HG03442 (cell line): ENCODE data around the gene DEPDC4.
"Not testable (repeated sequence)": the region's sequence is repeated elsewhere in the genome, so short reads cannot be mapped to it uniquely, and the experiment has no call there.

Experiments
- ATAC-seq: cut with Tn5 transposase; IDR thresholded peaks from one replicate; pipeline ENCODE4 v1.9.1; 2021; ENCODE audit warnings: mild to moderate bottlenecking, moderate library complexity; ENCODE audit not compliant: unreplicated experiment

DEPDC4 gene

DNA sequence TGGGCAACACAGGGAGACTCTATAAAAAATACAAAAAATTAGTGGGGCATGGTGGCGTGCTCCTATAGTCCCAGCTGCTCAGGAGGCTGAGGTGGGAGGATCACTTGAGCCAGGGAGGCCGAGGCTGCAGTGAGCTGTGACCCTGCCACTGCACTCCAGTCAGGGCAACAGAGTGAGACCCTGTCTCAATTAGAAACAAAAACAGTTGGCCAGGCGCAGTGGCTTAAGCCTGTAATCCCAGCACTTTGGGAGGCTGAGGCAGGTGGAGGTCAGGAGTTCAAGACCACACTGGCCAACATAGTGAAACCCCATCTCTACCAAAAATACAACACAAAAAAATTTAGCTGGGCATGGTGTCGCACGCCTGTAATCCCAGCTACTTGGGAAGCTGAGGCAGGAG is 1.8 kb downstream of the DEPDC4 start:
- not testable (repeated sequence) for ATAC-seq

DNA sequence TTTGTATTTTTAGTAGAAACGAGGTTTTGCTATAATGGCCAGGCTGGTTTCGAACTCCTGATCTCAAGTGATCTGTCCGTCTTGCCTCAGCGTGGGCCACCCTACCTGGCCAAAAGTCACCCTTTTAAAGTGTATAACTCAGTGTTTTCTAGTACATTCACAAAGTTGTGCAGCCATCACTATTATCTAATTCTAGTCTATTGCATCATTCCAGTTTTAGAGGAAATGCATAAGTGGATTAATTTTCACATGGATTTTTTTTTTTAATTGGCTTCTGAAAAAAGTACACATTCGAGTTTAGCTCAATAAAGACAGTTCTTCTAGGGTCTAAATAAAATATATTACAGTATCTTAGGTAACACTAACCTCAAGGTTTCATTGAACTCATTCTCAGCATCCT is 3.7 kb downstream of the DEPDC4 start:
- no peak for ATAC-seq

DNA sequence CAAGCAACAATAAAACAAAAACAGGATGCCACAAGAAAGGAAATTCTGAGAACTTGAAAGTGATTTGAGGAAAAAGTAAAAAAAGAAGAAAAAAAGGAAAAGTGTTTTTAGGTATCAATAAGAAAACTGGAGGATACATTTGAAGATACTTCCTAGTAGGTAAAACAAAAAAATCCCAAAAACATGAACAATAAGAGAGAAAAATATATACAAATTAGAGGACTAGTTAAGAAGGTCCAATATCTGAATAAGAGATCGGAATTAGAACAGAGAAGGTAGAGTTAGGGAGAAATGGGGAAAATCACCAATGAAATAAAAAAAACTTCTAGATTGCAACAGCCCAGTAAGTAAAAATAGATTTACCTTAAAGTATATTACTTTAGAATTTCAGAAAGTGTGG is 8.8 kb downstream of the DEPDC4 start:
- ATAC-seq: no peak

DNA sequence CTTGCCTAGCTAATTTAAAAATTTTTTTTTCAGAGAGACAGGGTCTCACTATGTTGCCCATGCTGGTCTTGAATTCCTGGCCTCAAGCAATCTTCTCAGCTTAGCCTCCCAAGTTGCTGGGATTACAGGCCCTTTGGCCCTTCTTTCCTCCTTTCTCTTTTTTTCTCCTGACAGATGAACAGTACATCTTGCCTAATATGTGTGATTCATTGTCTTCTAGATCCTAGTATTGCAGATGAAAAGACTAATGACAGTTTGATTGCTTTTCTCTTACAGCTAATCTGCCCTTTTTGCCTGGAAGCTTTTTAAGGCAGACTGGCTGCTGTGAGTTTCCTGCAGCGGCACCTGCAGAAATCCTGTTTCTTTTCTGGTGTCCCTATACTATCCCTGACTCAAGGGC is 12.0 kb downstream of the DEPDC4 start:
- no peak for ATAC-seq

DNA sequence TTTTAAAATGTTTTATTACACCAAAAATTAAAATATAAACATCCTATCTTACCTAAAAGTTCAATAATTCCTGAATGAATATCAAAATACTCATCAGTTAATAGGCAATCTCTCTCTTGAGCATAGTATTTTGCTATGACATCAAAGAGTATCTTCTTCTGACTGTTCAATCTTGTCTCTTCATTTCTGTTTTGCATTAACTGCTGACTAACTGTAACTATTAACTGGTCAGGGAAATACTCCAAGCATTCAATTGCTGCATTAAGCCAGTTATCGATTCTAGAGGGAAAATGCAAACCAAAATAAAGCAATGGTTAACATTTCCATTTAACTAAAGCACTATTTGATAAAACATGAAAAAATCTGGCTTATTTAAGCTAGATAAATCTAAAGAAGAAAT is 13.4 kb downstream of the DEPDC4 start:
- no peak for ATAC-seq

DNA sequence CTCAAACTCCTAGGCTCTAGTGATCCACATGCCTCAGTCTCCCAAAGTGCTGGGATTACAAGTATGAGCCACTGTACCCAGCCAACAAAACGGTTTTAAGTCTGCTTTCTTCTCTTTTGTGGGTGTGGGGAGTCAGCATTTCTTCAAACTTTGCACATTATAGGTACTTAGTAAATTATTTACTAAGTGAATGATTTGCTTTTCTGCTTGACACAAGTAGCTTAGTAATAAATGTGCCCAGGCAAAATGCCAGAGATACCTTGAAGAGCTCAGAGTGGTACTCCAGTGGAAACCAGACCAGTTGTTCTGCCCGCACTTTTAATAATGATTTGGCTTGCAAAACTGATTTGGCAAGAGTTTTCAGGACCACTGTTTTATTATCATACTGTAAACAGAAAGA is 15.0 kb downstream of the DEPDC4 start:
- ATAC-seq: no peak

DNA sequence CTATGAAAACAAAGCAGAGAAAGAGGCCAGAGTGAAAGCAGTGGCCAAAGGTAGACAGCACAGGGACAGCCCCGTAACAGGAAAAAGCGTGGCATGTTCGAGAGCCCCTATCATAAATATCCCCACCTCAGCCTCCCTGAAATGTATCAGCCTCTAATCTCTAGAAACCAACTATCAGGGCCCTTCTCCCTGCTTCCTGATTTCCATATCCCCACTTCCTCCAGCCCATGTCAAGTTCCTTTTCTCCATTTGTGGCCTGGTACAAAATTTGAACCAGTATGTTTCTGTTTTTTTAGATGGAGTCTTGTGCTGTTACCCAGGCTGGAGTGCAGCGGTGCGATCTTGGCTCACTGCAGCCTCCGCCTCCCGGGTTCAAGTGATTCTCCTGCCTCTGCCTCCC is 16.9 kb downstream of the DEPDC4 start:
- no peak for ATAC-seq

DNA sequence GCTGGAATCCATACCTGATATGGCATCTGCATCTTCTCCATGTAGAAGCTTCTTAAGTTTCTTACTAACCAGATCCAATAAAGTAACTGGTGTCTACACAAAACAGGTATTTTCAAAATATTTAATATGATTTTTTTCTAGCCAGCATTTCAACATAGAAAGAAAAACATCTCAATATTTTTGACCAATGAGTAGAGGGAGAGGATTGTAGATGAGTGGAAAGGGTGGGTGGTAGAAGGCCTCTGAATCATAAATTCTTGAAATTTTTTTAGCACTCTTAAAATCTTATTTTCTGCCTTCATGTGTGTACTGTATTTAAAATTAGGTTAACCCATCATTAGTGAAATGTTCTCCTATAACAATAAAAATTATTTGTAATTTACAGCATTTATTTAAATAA is 18.0 kb downstream of the DEPDC4 start:
- no peak for ATAC-seq

DNA sequence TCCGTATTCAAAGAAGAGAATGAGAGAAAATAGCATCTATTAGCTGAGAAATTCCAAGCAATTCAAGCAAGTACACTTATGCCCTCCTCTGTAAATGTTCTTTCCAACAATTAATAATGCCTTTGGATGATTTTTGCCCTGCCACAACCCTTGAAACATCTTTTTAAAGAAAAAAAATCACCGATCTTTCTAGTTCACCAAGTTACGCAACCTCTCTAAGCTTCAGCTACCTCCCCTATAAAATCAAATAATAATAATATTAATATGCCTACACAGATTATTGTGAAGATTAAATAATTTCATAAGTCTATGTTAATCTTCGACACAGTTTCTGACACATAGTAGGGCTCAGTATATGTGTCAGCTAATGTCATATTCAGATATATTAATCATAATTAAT is 19.1 kb downstream of the DEPDC4 start:
- no peak for ATAC-seq

DNA sequence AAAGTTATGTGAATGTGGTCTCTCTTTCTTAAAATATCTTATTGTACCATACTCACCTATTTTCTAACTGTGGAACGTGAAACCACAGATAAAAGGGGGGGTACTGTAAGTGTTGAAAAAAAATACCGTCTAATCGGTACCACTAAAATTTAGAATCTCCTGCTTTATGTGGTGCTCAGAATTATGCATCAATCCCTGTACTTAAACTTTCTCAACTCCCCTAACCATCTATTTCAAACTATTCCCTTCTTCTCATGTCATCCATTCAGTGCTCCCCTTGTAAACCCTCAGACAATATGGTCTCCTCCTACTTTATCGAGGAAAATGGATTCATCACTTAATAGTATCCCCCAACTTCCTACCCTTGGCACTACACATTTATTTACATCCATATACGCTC is 23.7 kb downstream of the DEPDC4 start:
- no peak for ATAC-seq

DNA sequence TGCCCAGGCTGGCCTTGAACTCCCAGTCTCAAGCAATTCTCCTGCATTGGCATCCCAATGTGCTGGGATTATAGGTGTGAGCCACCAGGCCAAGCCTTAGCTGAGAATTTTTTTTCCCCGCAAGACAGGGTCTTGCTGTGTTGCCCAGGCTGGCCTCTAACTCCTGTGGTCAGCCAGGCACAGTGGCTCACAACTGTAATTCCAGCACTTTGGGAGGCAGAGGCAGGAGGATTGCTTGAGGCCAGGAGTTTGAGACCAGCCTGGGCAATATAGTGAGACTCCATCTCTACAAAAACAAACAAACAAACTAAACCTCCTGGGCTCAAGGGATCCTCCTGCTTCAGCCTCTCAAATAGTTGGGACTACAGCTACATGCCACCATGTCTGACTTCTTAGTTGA is 27.3 kb downstream of the DEPDC4 start:
- ATAC-seq: no peak

DNA sequence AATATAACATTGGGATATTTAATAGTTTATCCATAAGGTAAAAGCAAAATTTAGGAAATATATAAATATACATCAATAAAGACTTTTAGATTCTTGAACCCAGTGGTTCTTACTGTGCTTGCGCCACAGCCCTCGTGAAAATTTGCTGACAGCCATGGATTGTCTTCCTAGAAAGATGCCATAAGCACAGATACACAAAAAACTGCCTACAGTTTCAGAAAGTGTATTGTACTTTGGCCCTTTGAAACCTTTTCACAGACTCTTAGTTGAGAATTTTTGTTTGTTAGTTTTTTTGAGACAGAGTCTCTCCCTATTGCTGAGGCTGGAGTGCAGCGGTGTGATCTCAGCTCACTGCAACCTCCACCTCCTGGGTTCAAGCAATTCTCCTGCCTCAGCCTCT is 28.1 kb downstream of the DEPDC4 start:
- no peak for ATAC-seq

DNA sequence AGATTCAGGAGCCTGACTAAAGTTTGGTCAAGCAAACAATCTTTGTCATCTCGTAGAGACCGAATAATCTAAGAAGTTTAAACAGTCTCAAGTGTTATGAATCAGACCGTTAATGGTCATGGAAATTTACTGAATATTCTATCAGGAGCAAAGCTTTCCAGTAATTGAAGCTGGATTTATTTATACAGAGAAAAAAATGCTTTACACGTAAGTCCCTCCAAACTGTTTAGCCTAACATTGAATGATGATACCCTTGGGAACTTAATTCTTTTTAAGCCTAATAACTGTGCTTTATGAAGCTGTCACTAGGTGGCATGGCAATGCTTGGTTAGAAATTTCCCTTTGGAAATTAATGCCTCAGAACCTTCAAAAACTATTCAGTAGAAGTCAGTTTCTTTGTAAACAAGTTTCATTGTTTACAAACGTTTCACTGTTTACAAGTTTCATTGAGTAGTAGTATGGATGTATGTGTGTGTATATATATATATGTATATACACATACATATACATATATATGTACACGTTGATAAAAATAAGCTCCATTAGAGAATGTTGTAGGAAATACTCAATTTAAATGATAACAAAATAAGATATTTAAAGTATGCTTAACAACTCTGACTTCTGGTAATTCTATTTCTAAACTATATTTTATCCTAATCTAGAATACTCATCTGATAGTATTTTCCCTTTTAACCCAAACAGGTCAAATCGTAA is 32.1 kb downstream of the DEPDC4 start:
- ATAC-seq: peak; percentile 71

DNA sequence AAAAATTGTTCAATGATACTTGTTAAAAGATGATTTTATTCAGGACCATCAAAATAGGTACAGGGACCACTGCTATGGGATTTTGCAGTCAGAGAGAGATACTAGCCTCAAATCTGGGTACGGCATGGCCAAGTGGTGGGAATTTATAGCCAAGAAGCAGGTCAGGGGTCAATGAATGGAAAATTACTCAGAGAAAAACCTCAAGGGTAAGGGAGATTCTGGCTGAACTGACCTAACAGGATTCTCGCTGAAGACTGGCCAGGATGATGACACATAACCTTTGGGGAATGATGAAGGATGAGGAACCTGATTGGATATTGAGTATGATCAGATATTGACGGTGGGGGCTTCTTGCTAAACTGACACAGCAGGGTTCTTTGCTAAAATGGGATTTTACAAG is 32.7 kb downstream of the DEPDC4 start:
- ATAC-seq: peak; percentile 6

DNA sequence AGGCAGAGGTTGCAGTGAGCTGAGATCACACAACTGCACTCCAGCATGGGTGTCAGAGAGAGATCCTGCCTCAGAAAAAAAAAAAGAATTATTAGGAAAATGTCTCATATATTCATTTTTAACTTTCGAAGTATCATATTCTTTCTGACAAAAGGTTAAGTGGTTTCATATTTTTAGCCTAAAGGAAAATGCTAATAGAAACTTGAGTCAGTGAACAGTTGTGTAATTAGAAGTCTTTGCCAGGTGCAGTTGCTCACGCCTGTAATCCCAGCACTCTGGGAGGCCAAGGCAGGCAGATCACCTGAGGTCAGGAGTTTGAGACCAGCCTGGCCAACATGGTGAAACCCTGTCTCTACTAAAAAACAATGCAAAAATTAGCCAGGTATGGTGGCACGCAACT is 35.0 kb downstream of the DEPDC4 start:
- ATAC-seq: not testable (repeated sequence)

DNA sequence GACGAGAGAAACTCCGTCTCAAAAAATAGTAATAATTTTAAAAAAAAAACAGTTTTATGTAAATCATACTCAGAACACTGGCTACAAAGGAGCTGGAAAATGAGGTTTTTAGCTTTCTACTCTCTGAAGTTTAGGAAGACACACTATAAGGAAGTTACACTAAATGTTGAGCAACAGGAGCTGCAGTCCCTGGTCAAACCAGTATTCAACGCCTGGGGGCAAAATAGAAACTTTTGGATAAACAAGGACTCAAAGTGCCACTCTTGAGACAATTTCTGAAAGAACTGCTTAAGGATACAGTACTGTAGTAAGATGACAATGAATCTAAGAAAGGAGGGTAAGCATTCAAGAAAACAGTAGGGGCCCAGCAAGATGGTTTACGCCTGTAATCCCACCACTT is 37.0 kb downstream of the DEPDC4 start:
- no peak for ATAC-seq

DNA sequence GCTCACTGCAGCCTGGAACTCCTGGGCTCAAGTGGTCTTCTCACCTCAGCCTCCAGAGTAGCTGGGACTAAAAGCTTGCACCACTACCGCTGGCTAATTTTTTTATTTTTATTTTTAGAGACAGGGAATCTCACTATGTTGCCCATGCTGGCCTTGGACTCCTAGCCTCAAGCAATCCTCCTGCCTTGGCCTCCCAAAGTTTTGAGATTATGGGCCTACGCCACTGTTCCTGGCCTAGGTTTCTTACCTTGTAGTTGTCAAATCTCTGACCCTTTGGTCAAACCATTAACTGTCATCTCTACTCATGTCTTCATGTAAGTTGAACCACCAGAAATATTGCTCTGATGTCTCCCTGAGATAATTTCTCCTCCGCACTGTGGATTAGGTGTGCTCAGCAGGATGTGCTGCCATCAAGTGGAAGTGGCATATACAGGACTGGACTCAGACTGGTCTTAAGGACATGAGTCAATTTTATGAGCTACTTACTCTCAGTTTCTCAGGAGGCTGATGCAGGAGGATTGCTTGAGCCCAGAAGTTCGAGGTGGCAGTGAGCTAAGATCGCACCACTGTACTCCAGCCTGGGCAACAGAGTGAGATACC is 37.7 kb downstream of the DEPDC4 start:
- ATAC-seq: no peak

DNA sequence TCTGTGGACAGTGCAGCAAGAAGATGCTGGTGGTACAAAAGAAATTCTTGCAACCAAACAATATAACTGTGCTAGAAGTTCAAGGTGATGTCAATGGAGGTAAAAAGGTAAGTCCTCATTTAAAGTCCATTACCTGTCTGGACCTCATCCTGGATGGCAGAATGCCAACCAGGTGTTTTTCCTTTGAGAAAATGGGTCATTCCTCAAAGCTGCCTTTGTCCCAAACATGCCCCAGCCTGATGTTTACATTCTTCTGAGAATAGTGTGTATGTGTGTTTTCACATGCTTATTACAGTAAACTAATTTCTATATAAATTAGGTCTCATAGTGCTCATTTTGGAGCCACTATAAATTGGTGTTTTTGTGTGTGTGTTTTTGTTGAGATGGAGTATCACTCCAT is 41.4 kb downstream of the DEPDC4 start:
- no peak for ATAC-seq

DNA sequence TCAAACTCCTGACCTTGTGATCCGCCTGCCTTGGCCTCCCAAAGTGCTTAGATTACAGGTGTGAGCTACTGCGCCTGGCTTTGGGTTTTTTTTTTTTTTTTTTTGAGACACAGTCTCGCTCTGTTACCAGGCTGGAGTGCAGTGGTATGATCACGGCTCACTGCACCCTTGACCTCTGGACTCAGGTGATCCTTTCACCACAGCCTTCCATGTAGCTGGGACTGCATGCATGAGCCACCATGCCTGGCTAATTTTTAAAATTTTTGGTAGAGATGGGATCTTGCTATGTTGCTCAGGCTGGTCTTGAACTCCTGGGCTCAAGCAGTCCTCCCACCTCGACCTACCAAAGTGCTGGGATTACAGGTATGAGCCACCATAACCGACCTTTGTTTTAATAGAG is 44.7 kb downstream of the DEPDC4 start:
- not testable (repeated sequence) for ATAC-seq

DNA sequence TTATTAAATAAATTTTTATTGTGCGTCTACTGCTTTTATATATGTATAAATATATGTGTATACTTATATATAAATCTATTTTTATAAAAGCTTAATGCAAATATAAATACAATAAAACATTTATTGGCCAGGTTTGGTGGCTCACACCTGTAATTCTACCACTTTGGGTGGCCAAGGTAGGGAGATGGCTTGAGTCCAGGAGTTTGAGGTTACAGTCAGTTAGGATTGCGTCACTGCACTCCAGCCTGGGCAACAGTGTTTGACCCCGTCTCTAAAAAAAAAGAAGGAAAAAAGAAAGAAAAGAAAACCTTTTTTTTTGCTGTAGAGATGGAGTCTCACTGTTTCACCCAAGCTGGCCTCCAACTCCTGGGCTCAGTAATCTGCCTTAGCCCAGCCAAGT is 45.4 kb downstream of the DEPDC4 start:
- no peak for ATAC-seq

DNA sequence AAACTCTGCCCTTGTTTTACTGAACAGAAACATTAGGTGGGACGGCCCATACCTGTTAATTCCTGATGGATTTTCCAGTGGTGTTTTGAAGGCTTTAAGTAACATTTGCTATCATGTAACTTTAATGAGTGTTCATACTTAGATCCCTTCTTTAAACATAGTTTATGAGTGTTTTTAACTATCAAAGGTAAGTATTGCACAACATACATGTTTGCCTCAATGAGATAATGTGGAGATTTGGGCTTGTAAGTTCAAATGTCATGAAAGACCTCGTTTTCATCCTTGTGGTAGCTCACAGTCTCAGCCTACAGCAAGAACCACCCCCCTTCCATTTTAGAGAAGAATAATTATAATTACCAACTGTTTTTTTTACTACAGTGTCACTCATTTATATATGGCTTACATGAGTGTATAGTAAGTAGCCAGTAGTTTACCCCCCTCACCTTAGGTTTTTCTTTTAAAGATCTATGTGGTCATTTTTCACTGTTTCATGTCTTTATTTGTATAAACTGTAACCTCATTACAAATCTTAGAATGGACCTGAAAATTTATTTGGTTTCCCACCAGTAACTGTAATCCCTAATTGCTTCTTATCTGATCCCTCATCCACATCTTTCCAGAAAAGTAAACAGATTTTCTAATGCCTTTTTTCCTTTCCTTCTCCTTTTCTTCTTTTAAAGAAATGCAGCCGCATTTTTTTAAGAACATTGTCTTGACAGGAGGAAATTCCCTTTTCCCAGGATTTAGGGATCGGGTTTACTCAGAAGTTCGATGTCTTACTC is 47.4 kb downstream of the DEPDC4 start:
- no peak for ATAC-seq

DNA sequence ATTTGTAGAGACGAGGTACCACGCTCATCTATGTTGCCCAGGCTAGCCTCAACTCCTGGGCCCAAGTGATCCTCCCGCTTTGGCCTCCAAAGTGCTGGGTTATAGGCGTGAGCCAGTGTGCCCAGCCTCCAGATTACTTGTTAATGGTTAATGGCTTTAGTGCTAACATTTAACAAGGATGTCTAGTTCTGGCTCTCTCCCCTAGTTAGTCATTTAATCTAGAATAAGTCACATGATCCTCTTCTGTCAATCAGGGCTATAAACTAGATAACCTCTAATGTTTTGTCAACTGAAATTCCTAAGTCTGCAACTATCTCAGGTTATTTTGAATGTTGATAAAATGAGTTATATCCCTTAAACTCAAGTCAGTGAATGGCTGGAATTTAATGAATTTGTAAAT is 50.5 kb downstream of the DEPDC4 start:
- no peak for ATAC-seq
